CD4-positive, alpha-beta memory T cell (primary cell): ENCODE measurements around the gene FMOD. TPM values are rescaled to one million over a fixed set of nuclear protein-coding genes. Genes with fewer than 3 reads are reported as not detected.
"Not testable (repeated sequence)": the region's sequence is repeated elsewhere in the genome, so short reads cannot be mapped to it uniquely, and the experiment has no call there.

Experiments used
- CTCF ChIA-PET: fragments of 350-600 bp; sonication (Branson Sonifier 250); formaldehyde crosslinking; loops from one replicate; lab custom pipeline; 2021; ENCODE audit warnings: inconsistent platforms; ENCODE audit not compliant: partially characterized antibody; lab: Charles Lee
- POLR2A ChIA-PET: fragments of 350-600 bp; sonication (Branson Sonifier 250); formaldehyde crosslinking; loops from one replicate; lab custom pipeline; 2021; ENCODE audit not compliant: partially characterized antibody; lab: Charles Lee
- DNase-seq, 5 donors: peaks; one replicate each; pipeline versions ENCODE4 v3.0.0 to v3.0.0-alpha.2; 2020 to 2022; ENCODE audit warnings: mixed read lengths in 1 of 5
- H3K27ac ChIP-seq: one replicate; pipeline ENCODE4 v1.7.0; 2013; ENCODE audit warnings: low read depth, low read length
- H3K27me3 ChIP-seq: 2 replicates; pipeline ENCODE4 v1.7.0; 2013; ENCODE audit warnings: mild to moderate bottlenecking, low read length, moderate library complexity; ENCODE audit not compliant: insufficient read depth
- H3K36me3 ChIP-seq: 2 replicates; pipeline ENCODE4 v1.7.0; 2013; ENCODE audit warnings: mild to moderate bottlenecking, low read length, moderate library complexity; ENCODE audit not compliant: insufficient read depth
- H3K4me1 ChIP-seq: 2 replicates; pipeline ENCODE4 v1.7.0; 2013; ENCODE audit warnings: mild to moderate bottlenecking, low read length, moderate library complexity; ENCODE audit not compliant: insufficient read depth
- H3K4me3 ChIP-seq, 2 donors: one replicate each; pipeline ENCODE4 v1.7.0; 2013; ENCODE audit warnings: low read length in 2 of 2, mild to moderate bottlenecking in 1 of 2
- H3K9me3 ChIP-seq, 2 donors: one replicate each; pipeline ENCODE4 v1.7.0; 2013; ENCODE audit warnings: low read length in 2 of 2, control low read depth in 1 of 2; ENCODE audit not compliant: control insufficient read depth in 1 of 2
- H3K27ac Mint-ChIP-seq, 7 donors: one replicate each; pipeline ENCODE4 v1.8.0; 2020 to 2021; ENCODE audit warnings: mixed read lengths in 7 of 7, mild to moderate bottlenecking in 6 of 7, inconsistent platforms in 3 of 7, moderate library complexity in 3 of 7
- H3K27me3 Mint-ChIP-seq, 2 donors: one replicate each; pipeline ENCODE4 v1.8.0; 2020 to 2021; ENCODE audit warnings: mixed read lengths in 2 of 2
- H3K36me3 Mint-ChIP-seq, 2 donors: one replicate each; pipeline ENCODE4 v1.8.0; 2020 to 2021; ENCODE audit warnings: mixed read lengths in 2 of 2, inconsistent platforms in 1 of 2, mild to moderate bottlenecking in 1 of 2
- H3K4me1 Mint-ChIP-seq, 4 donors: one replicate each; pipeline ENCODE4 v1.8.0; 2020 to 2021; ENCODE audit warnings: mixed read lengths in 4 of 4, mild to moderate bottlenecking in 1 of 4
- H3K4me3 Mint-ChIP-seq, 8 donors: one replicate each; pipeline ENCODE4 v1.8.0; 2020 to 2021; ENCODE audit warnings: mixed read lengths in 8 of 8, mild to moderate bottlenecking in 7 of 8, moderate library complexity in 6 of 8, inconsistent platforms in 3 of 8
- H3K9me3 Mint-ChIP-seq, 8 donors: one replicate each; pipeline ENCODE4 v1.8.0; 2020 to 2021; ENCODE audit warnings: mixed read lengths in 8 of 8, mild to moderate bottlenecking in 5 of 8, inconsistent platforms in 3 of 8, moderate library complexity in 1 of 8
- intact Hi-C: fragments of 100-400 bp; cut with micrococcal nuclease; formaldehyde crosslinking; loops from one replicate; pipeline ENCODE4 v1.15.1; 2023
- polyA plus RNA-seq, 2 donors: library from polyadenylated mRNA; unstranded; fragments of 300-500 nt; fragmentation: Illumina TruSeq; gene quantifications; one replicate each; pipeline ENCODE4 v1.2.3, GENCODE V29; 2021
- total RNA-seq, 2 experiments: library from RNA; stranded (reverse); gene quantifications; one replicate each; pipeline ENCODE4 v1.2.3, GENCODE V29; 2021

The FMOD gene
- total and polyA plus RNA-seq, 4 experiments from 2014 or later, result not detected

DNA sequence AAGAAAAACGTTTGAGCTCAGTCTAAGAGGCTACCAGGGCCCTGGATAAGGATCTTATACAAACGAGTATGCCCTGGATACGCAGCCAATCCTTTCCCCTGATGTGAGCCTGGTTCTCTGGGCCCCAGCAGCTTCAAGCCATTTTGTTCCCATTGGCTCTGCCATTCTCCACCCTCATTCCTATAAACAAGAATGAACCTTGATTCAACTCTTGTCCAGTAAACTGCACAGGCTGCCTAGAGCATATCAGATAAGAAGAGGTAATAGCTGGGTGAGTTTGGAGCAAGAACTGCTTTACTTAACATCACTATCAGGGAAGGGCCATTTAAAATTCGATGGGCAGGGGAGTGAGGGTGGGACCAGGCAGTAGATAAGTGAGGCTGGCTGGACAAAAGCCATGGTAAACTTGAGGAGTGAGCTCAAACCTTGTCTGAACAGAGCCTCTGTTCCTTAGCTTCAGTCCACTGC lies 34.3 kb downstream of the FMOD start:
- peak overlapping the region in 5 of 7 donors; percentile 37 to 81 (median 78) for H3K27ac Mint-ChIP-seq
- no peak overlapping the region for H3K4me3 ChIP-seq
- H3K4me1 Mint-ChIP-seq, result peaks cover 43 to 69% (median 56%) of the 10 kb centered on the region in 4 donors
- no peaks in the 10 kb centered on the region for H3K9me3 ChIP-seq
- no peaks in the 10 kb centered on the region for H3K36me3 ChIP-seq
- H3K4me3 Mint-ChIP-seq, result no peak overlapping the region
- POLR2A ChIA-PET, result interaction anchor here (0.8 to 14.1 kb wide), 8 partner anchors 7 to 49 kb away, joined by 3 to 1407 read pairs (median 5); partner anchors contain the start of gene BTG2
- no peak overlapping the region for H3K27ac ChIP-seq
- CTCF ChIA-PET, result interaction anchor here (0.8 to 2.8 kb wide), 10 partner anchors 10 to 49 kb away, joined by 3 to 21 read pairs (median 6); no protein-coding TSS in a partner anchor
- no peaks in the 10 kb centered on the region for H3K27me3 Mint-ChIP-seq
- peaks cover 61% of the 10 kb centered on the region for H3K4me1 ChIP-seq
- DNase-seq, result peak in 1 of 5 donors; percentile 8
- H3K36me3 Mint-ChIP-seq, result peaks cover 4 to 6% of the 10 kb centered on the region in 2 donors
- no peaks in the 10 kb centered on the region for H3K9me3 Mint-ChIP-seq
- intact Hi-C loops, result no loop called here
- no peaks in the 10 kb centered on the region for H3K27me3 ChIP-seq

DNA sequence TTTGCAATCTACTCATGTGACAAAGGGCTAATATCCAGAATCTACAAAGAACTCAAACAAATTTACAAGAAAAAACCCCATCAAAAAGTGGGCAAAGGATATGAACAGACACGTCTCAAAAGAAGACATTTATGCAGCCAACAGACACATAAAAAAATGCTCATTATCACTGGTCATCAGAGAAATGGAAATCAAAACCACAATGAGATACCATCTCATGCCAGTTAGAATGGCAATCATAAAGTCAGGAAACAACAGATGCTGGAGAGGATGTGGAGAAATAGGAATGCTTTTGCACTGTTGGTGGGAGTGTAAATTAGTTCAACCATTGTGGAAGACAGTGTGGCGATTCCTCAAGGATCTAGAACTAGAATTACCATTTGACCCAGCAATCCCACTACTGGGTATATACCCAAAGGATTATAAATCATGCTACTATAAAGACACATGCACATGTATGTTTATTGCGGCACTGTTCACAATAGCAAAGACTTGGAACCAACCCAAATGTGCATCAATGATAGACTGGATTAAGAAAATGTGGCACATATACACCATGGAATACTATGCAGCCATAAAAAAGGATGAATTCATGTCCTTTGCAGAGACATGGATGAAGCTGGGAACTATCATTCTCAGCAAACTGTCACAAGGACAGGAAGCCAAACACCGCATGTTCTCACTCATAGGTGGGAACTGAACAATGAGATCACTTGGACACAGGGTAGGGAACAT lies 36.7 kb downstream of the FMOD start:
- H3K4me1 Mint-ChIP-seq, result peaks cover 38 to 69% (median 55%) of the 10 kb centered on the region in 4 donors
- H3K36me3 ChIP-seq, result peaks cover 12% of the 10 kb centered on the region

DNA sequence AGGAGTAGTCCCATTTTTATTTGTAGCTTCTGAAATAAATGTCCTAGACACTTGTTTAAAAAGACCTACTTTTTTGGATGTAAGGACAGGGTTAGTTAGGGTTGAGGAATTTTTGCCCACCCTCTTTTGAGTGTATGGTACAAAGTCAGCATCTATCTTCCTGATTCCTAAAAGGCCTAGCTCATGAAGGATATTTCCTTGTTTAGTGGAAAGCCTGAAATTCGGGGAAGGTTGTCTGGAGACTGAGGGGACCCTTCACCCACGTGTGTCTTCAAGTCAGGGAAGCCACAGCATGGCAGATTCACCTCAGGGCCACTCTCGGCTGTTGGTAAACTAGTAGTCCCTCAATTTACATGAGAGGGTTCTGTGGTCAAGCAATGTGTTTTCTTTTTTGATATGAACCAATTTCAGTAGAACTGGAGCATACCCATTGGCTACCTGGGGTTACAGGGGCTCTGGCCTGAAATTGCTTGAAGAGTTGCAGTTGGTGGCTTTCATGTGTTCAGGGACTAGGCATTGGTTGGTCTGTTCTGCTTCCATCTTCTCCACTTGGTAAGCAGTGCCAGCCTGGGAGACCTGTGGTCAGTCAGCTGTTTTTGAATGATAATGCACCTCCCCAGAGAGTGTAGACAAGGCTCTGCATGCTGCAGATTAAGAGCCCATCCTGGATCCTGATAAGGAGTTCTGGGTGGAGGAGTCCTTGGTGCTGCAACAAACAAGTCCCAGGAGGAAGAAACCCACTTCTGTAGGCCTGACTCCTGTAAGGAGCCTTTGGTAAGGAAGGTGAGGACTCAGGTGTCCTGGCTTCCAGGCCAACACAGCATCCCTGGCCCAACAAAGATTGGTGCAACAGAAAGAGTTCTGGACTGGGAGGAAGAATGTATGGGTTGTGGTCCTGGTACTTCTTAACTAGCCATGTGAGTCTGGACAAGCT lies 39.3 kb downstream of the FMOD start:
- Mint-ChIP-seq H3K27ac (peak overlapping the region; percentile 73 to 100 (median 87)), H3K4me3 (peak overlapping the region in 1 of 8 donors; percentile 47), H3K27me3 (no peaks in the 10 kb centered on the region), H3K36me3 (peaks cover 48 to 49% of the 10 kb centered on the region in 2 donors), H3K4me1 (peaks cover 43 to 73% (median 58%) of the 10 kb centered on the region in 4 donors), H3K9me3 (peaks cover 0 to 3% (median 0%) of the 10 kb centered on the region in 8 donors)
- intact Hi-C loops, result no loop called here
- DNase-seq, result peak in 1 of 5 donors; percentile 6
- no peaks in the 10 kb centered on the region for H3K9me3 ChIP-seq
- H3K27me3 ChIP-seq, result no peaks in the 10 kb centered on the region
- peaks cover 35% of the 10 kb centered on the region for H3K36me3 ChIP-seq
- ChIA-PET CTCF (interaction anchor here (8.5 to 10.1 kb wide), 4 partner anchors 12 to 42 kb away, joined by 141 to 271 read pairs (median 216); no protein-coding TSS in a partner anchor), POLR2A (interaction anchor here (1.5 to 14.1 kb wide), 5 partner anchors 12 to 40 kb away, joined by 5 to 1407 read pairs (median 261); no protein-coding TSS in a partner anchor)
- no peak overlapping the region for H3K4me3 ChIP-seq
- no peak overlapping the region for H3K27ac ChIP-seq
- H3K4me1 ChIP-seq, result peaks cover 55% of the 10 kb centered on the region

More for the DNA sequence above, 36.7 kb downstream of the FMOD start:
- intact Hi-C loops, H3K9me3 ChIP-seq, H3K4me3 ChIP-seq, H3K27me3 Mint-ChIP-seq, H3K4me3 Mint-ChIP-seq, H3K27me3 ChIP-seq, H3K9me3 Mint-ChIP-seq, H3K27ac ChIP-seq: not testable (repeated sequence)
- CTCF ChIA-PET, result interaction anchor here (1.5 to 10.1 kb wide), 3 partner anchors 16 to 44 kb away, joined by 3 to 243 read pairs (median 188); no protein-coding TSS in a partner anchor
- Mint-ChIP-seq H3K27ac (peak overlapping the region in 2 of 7 donors; percentile 41 to 59), H3K36me3 (peaks cover 23% of the 10 kb centered on the region in 2 donors)
- POLR2A ChIA-PET, result interaction anchor here (4.9 to 14.1 kb wide), 4 partner anchors 7 to 43 kb away, joined by 84 to 1407 read pairs (median 238); partner anchors contain the start of gene BTG2
- H3K4me1 ChIP-seq, result peaks cover 60% of the 10 kb centered on the region
- DNase-seq, result peak in 1 of 5 donors; percentile 3

- Histone ChIP-seq H3K4me3 (peak overlapping the region; percentile 9 to 95), H3K27ac (peak overlapping the region; percentile 100), H3K36me3 (peaks cover 35% of the 10 kb centered on the region), H3K9me3 (no peaks in the 10 kb centered on the region), H3K4me1 (peaks cover 60% of the 10 kb centered on the region), H3K27me3 (no peaks in the 10 kb centered on the region)
- no peaks in the 10 kb centered on the region for H3K27me3 Mint-ChIP-seq
- POLR2A ChIA-PET, result interaction anchor here (1.7 to 14.1 kb wide), 7 partner anchors 8 to 318 kb away, joined by 4 to 1407 read pairs (median 216); partner anchors contain the start of gene ATP2B4
- intact Hi-C loops, result no loop called here
- CTCF ChIA-PET, result interaction anchor here (2.1 to 10.1 kb wide), 5 partner anchors 15 to 177 kb away, joined by 7 to 271 read pairs (median 188); no protein-coding TSS in a partner anchor
- peaks cover 0 to 3% (median 0%) of the 10 kb centered on the region in 8 donors for H3K9me3 Mint-ChIP-seq
- peak overlapping the region; percentile 90 to 99 (median 98) for H3K4me3 Mint-ChIP-seq
- peak overlapping the region; percentile 97 to 100 (median 98) for H3K27ac Mint-ChIP-seq
- DNase-seq, result peak in 3 of 5 donors; percentile 31 to 54 (median 34)
- peaks cover 49 to 61% of the 10 kb centered on the region in 2 donors for H3K36me3 Mint-ChIP-seq
- peaks cover 47 to 80% (median 61%) of the 10 kb centered on the region in 4 donors for H3K4me1 Mint-ChIP-seq
Measured at GRCh38 chr1:203308923-203309331, 42.0 kb downstream of the FMOD start.

GRCh38 chr1:203308328-203308922 lies 42.5 kb downstream of the FMOD start:
- H3K27me3 ChIP-seq, result no peaks in the 10 kb centered on the region
- Mint-ChIP-seq H3K4me1 (peaks cover 49 to 80% (median 64%) of the 10 kb centered on the region in 4 donors), H3K27me3 (no peaks in the 10 kb centered on the region), H3K9me3 (peaks cover 0 to 3% (median 0%) of the 10 kb centered on the region in 8 donors), H3K4me3 (peak overlapping the region; percentile 90 to 99 (median 98)), H3K27ac (peak overlapping the region; percentile 97 to 100 (median 98)), H3K36me3 (peaks cover 45 to 61% of the 10 kb centered on the region in 2 donors)
- POLR2A ChIA-PET, result interaction anchor here (1.7 to 14.1 kb wide), 7 partner anchors 8 to 318 kb away, joined by 4 to 1407 read pairs (median 216); partner anchors contain the start of gene ATP2B4
- peak in 3 of 5 donors; percentile 19 to 41 (median 29) for DNase-seq
- H3K4me1 ChIP-seq, result peaks cover 64% of the 10 kb centered on the region
- H3K27ac ChIP-seq, result peak overlapping the region; percentile 100
- CTCF ChIA-PET, result interaction anchor here (1.3 to 10.1 kb wide), 7 partner anchors 9 to 180 kb away, joined by 4 to 271 read pairs (median 141); no protein-coding TSS in a partner anchor
- peak overlapping the region; percentile 9 to 95 for H3K4me3 ChIP-seq
- intact Hi-C loops, result no loop called here
- peaks cover 35% of the 10 kb centered on the region for H3K36me3 ChIP-seq
- H3K9me3 ChIP-seq, result no peaks in the 10 kb centered on the region
